HG03060 (cell line): ENCODE data around the gene MMP3.

Experiments used
- ATAC-seq: cut with Tn5 transposase; IDR thresholded peaks from one replicate; pipeline ENCODE4 v1.9.1; 2021; ENCODE audit warnings: low read depth, moderate number of reproducible peaks; ENCODE audit not compliant: unreplicated experiment

MMP3 gene

DNA sequence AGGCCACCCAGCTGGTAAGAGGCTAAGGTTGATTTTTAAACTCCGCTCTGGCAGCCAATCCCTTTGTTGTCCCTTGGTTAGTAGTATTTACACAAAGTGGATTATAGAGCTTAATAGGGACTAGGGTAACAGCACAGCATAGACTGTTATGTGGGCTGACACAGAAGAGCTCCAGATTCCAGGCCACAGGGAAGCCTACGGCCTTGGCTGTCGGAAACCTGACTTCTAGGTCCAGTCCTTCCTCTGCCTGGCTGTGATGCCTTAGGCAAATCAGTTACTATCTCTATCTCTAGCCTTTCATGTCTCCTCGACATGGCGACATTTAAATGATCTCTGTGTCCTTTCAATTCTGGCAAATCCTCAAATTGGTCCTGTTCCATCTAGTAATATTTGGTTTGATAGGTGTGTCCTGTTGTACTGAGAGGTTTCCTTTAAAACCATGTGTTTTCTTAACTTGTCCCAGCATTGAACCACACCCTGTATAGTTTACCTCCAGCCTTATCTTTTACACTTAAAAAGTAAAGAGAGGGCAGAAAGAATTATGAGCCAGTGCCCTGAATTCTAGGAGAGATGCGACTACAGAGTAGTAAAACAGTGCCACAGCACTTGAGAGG, 49.6 kb downstream of the MMP3 start:
- ATAC-seq = no peak

DNA sequence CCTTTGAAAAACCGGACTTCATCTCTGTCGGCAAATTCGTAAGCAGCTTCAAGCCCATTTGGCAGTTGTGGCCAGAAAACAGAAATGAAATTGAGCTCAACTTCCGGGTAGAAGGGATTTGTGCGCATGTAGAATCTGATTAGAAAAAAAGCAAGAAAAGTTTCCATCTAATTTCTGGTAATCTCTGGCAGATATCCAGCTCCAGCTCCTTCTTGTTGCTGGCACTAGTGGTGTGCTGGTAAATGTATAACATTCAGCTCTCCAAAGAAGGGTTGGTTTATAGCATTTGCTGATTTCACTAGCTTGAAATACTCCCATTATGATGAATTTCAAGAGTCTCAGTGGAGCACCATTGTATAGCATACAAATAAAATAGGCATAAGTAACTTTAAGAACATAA, 50.8 kb downstream of the MMP3 start:
- no peak for ATAC-seq

DNA sequence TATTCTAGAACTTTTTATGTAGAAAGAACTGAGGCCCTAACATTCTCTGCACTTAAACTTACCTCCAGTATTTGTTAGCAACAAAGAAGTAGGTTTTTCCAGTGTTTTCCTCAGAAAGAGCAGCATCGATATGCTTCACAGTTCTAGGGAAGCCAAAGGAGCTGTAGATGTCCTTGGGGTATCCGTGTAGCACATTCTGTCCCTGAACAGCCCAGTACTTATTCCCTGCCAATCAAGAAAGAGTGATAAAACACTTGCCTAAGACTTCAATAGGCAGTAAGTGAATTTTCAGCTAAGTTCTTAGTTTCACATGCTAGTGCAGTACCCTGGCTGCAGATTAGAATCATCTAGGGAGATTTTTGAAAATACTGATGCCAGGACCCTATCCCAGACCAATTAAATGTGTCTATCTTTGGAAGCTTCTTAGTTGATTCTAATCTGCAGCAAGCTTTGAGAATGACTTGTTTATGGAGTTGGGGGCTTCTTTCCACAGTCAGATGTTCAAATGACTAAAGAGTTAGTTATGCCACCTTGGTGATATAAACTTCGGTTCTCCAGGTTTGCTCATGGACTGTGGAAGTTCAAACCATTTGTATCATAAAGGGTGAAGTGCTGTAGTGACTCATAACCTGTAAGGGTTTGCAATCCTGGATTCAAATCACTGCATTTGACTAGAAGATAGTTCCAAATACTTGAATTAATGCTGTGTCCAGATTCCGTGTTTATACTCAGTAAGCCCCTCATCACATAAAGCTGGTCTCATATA, 52.0 kb downstream of the MMP3 start:
- ATAC-seq = no peak

DNA sequence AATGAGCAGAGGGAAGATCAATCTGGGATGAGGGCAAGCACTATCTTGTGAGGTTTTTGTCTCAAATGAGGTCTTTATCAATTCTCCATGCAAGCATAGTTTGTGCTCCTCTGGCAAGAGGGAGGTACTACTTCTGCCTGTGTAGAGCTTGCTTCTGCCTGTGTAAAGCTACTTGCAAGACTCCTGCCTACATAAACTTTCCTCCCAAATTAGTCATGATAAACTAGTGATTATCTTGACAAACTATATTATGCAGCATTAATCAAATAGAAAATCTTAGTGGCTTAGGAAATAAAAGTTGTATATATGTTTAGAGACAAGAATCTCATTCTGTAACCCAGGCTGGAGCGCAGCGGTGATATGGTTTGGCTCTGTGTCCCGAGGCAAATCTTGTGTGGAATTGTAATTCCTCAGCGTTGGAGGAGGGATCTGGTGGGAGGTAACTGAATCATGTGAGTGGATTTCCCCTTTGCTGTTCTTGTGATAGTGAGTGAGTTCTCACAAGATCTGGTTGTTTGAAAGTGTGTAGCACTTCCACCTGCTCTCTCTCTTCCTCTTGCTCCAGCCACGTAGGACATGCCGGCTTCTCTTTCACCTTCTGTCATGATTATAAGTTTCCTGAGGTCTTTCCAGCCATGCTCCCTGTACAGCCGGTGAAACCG, 54.9 kb downstream of the MMP3 start:
- ATAC-seq = no peak
